Neural progenitor cell (in vitro differentiated cells): ENCODE results near the gene CTIF.

Experiments
- EZH2 ChIP-seq: fragments of 200-600 bp; sonication (generic); IDR thresholded peaks from 2 replicates; pipeline ENCODE4 v1.6.1; 2017; ENCODE audit warnings: antibody characterized with exemption, mild to moderate bottlenecking, moderate library complexity
- EZH2phosphoT487 ChIP-seq: fragments of 200-600 bp; sonication (generic); IDR thresholded peaks from 2 replicates; pipeline ENCODE4 v1.6.1; 2017; ENCODE audit warnings: antibody characterized with exemption
- TF ChIP-seq, protein P1 (sequence below): fragments of 200-600 bp; sonication (generic); IDR thresholded peaks from 2 replicates; pipeline ENCODE4 v1.5.1; 2017; ENCODE audit warnings: antibody characterized with exemption, mild to moderate bottlenecking

GRCh38 chr18:48632676-48633257 lies 93.9 kb downstream of the CTIF start:
- TF ChIP-seq, protein P1, sequence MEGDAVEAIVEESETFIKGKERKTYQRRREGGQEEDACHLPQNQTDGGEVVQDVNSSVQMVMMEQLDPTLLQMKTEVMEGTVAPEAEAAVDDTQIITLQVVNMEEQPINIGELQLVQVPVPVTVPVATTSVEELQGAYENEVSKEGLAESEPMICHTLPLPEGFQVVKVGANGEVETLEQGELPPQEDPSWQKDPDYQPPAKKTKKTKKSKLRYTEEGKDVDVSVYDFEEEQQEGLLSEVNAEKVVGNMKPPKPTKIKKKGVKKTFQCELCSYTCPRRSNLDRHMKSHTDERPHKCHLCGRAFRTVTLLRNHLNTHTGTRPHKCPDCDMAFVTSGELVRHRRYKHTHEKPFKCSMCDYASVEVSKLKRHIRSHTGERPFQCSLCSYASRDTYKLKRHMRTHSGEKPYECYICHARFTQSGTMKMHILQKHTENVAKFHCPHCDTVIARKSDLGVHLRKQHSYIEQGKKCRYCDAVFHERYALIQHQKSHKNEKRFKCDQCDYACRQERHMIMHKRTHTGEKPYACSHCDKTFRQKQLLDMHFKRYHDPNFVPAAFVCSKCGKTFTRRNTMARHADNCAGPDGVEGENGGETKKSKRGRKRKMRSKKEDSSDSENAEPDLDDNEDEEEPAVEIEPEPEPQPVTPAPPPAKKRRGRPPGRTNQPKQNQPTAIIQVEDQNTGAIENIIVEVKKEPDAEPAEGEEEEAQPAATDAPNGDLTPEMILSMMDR, result no peak
- TF ChIP-seq EZH2phosphoT487, result no peak
- no peak for TF ChIP-seq EZH2
